K562 (cell line): Measurements from ENCODE around the gene PEX3. TPM values are rescaled to one million over a fixed set of nuclear protein-coding genes. Genes with fewer than 3 reads are reported as not detected.

Experiments
- AFF1 ChIP-seq, 2 experiments: fragments of 450-650 bp; IDR thresholded peaks; 2 replicates each; pipeline ENCODE4 v1.6.1; 2018; ENCODE audit warnings: mild to moderate bottlenecking in 2 of 2, low read depth in 1 of 2; ENCODE audit not compliant: partially characterized antibody in 2 of 2
- CEBPG ChIP-seq, 3 experiments: fragments of 200-800 bp in 1 of 3; sonication (Bioruptor generic) in 1 of 3; sonication (generic) in 1 of 3; formaldehyde crosslinking in 1 of 3; IDR thresholded peaks in 2 of 3; conservative IDR thresholded peaks in 1 of 3; 2 replicates each; pipeline versions ENCODE4 v1.6.1 to v1.8.0; 2016 to 2022; ENCODE audit warnings: missing compliant biosample characterization in 2 of 3, missing genetic modification characterization in 2 of 3, mild to moderate bottlenecking in 1 of 3, missing genetic modification reagents in 1 of 3
- FOXJ2 ChIP-seq: fragments of 200-800 bp; sonication (Bioruptor generic); IDR thresholded peaks from 2 replicates; pipeline ENCODE4 v1.6.1; 2016; ENCODE audit warnings: missing genetic modification characterization, missing compliant biosample characterization
- MITF ChIP-seq: IDR thresholded peaks from 2 replicates; pipeline ENCODE4 v1.6.1; 2014; ENCODE audit warnings: antibody characterized with exemption
- NBN ChIP-seq: fragments of 450-650 bp; IDR thresholded peaks from 2 replicates; pipeline ENCODE4 v1.6.1; 2016; ENCODE audit warnings: low read depth, mild to moderate bottlenecking
- PTTG1 ChIP-seq: fragments of 450-650 bp; IDR thresholded peaks from 2 replicates; pipeline ENCODE4 v1.6.1; 2016; ENCODE audit warnings: low read depth, mild to moderate bottlenecking, missing genetic modification characterization, missing compliant biosample characterization
- RFX1 ChIP-seq: fragments of 450-650 bp; IDR thresholded peaks from 2 replicates; pipeline ENCODE4 v1.6.1; 2016; ENCODE audit warnings: mild to moderate bottlenecking, moderate library complexity
- SMARCA5 ChIP-seq: fragments of 450-650 bp; IDR thresholded peaks from 2 replicates; pipeline ENCODE4 v1.6.1; 2016
- SMARCB1 ChIP-seq: IDR thresholded peaks from 2 replicates; pipeline ENCODE4 v1.6.1; 2011; ENCODE audit warnings: improper control_type of control experiment, low read depth; ENCODE audit not compliant: insufficient read length
- ZNF263 ChIP-seq: sonication (generic); formaldehyde crosslinking; IDR thresholded peaks from 2 replicates; pipeline ENCODE4 v1.8.0; 2022; ENCODE audit warnings: mild to moderate bottlenecking, missing genetic modification reagents, borderline replicate concordance
- ZNF41 ChIP-seq: fragments of 250-450 bp; sonication (Bioruptor Pico); conservative IDR thresholded peaks from 2 replicates; pipeline ENCODE4 v1.4.0; 2020; ENCODE audit warnings: mild to moderate bottlenecking
- ZNF717 ChIP-seq: fragments of 250-450 bp; sonication (Bioruptor Pico); IDR thresholded peaks from 2 replicates; pipeline ENCODE4 v1.5.0; 2021
- ZNF740 ChIP-seq, 3 experiments: fragments of 200-800 bp in 1 of 3; sonication (Bioruptor generic) in 1 of 3; sonication (generic) in 1 of 3; formaldehyde crosslinking in 1 of 3; IDR thresholded peaks; 2 replicates each; pipeline versions ENCODE4 v1.6.1 to v1.8.0; 2016 to 2022; ENCODE audit warnings: mild to moderate bottlenecking in 2 of 3, missing compliant biosample characterization in 2 of 3, missing genetic modification characterization in 2 of 3, missing genetic modification reagents in 1 of 3
- polyA plus RNA-seq, 8 experiments: library from polyadenylated mRNA; depleted of rRNA in 4 of 8; stranded (reverse) in 5 of 8; unstranded in 3 of 8; fragments of >200 nt; fragmentation: Nextera tagmentation in 2 of 8; fragmentation: Illumina TruSeq in 1 of 8; extraction: Ambion mirVana in 2 of 8; extraction: Trizol in 1 of 8; gene quantifications; 2 replicates each; pipeline versions ENCODE4 v1.2.1 to v1.2.3, GENCODE V29; 2011 to 2014; ENCODE audit warnings: inconsistent platforms in 1 of 8, missing spikeins in 1 of 8
- total RNA-seq, 7 experiments: library from RNA; depleted of rRNA in 6 of 7; stranded (reverse); fragments of >200 nt in 6 of 7; fragmentation: Illumina TruSeq in 2 of 7; extraction: Trizol in 2 of 7; gene quantifications; 2 replicates each; pipeline versions ENCODE4 v1.2.1 to v1.2.3, GENCODE V29; 2011 to 2021; ENCODE audit warnings: low replicate concordance in 1 of 7

Gene PEX3
- total and polyA plus RNA-seq, 9 of the 15 experiments (the other 6 are each of a cell fraction or from before 2014, with no cell fraction given): 17.3 to 69.6 (median 32.7) TPM

GRCh38 chr6:143510991-143511891 is 60.6 kb downstream of the PEX3 start, which contains the start of gene FUCA2 (continued):
- TF ChIP-seq FOXJ2 (tag) (peak; percentile 26; the same call in 1 of the 2 replicates), MITF (peak; percentile 54), ZNF717 (CRISPR knock-in tag) (0 out of 2 replicates have a peak, but pooled peaks have one; percentile 58), ZNF41 (no peak; the same call in 1 of the 2 replicates), ZNF740 (CRISPR knock-in tag; IDR thresholded peaks at IDR 0.05) (0 out of 2 replicates have a peak, but pooled peaks have one; percentile 14), ZNF740 (tag; IDR thresholded peaks at IDR 0.05) (no peak; a peak in 1 of 4 replicates), RFX1 (no peak), AFF1 (IDR thresholded peaks at IDR 0.05; ENCODE audit: low read depth in 1 of 2, partially characterized antibody in 2 of 2) (no peak), CEBPG (CRISPR knock-in tag; IDR thresholded peaks at IDR 0.05) (peak; percentile 46; the same call in 1 of the 2 replicates), CEBPG (tag; conservative IDR thresholded peaks at IDR 0.05 in 1 of 2, IDR thresholded peaks at IDR 0.05 in 1 of 2) (no peak), NBN (no peak; the same call in 1 of the 2 replicates), ZNF263 (peak; percentile 75), SMARCB1 (no peak), SMARCA5 (peak; percentile 82; the same call in 1 of the 2 replicates), PTTG1 (no peak)
